Ovary (tissue), 3 donors: Measurements from ENCODE around the gene FTH1.

Experiments
- CTCF ChIP-seq, 3 donors: fragments of 450-650 bp in 2 of 3; fragments of 200-600 bp in 1 of 3; IDR thresholded peaks; one replicate each; pipeline versions ENCODE4 v1.5.1 to v1.8.0; 2016 to 2022; ENCODE audit warnings: antibody characterized with exemption in 3 of 3, mild to moderate bottlenecking in 1 of 3
- EP300 ChIP-seq: sonication (generic); formaldehyde crosslinking; IDR thresholded peaks from one replicate; pipeline ENCODE4 v1.6.1; 2017; ENCODE audit warnings: antibody characterized with exemption
- POLR2A ChIP-seq: fragments of 450-650 bp; IDR thresholded peaks from one replicate; pipeline ENCODE4 v1.6.1; 2017; ENCODE audit warnings: antibody characterized with exemption, mild to moderate bottlenecking, moderate library complexity
- donor health status: DM: no; HTN: no; CAD: no.

DNA sequence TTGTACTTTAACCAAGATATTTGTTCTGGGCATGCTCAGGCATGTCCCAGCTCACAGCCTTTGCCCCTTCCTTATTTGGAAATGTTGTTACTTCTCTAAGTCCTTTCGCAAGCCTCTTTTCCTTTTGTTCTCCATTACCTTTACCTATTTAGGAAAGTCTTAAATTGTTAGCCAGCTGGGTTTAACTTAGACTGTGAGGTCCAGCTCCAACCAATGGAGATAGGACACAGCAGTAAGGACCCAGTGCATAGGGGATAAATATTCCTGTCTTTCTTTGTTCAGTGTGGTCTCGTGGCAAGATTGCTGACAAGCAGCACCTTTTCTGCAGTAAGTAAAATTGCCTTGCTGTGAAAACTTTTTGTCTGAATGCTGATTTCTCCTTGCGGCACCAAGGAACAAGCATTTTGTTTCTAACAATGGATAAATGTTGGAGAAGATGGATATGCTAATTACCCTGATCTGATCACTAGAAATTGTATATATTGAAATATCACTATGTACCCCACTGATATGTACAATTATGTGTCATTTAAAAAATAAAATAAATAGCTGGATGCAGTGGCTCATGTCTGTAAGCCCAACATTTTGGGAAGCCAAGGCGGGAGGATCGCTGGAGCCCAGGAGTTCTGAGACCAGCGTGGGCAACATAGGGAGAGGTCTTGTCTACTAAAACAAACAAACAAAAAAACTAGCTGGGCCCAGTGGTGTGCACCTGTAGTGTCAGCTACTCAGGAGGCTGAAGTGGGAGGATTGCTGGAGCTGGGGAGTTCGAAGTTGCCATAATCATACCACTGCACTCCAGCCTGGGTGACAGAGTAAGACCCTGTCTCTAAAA is 31.9 kb upstream of the FTH1 start:
- TF ChIP-seq CTCF (IDR thresholded peaks at IDR 0.05) (no peak), POLR2A (no peak), EP300 (no peak)
